Measurements from ENCODE around the gene KIAA0586.

The KIAA0586 gene

GRCh38 chr14:58599707-58600106 is 172.2 kb downstream of the KIAA0586 start:
- no peak for DNase-seq

Measured in NCI-H1105 (cell line).